HG03457 (cell line): Measurements from ENCODE around the gene GGTLC2.
"Not testable (repeated sequence)": the region's sequence is repeated elsewhere in the genome, so short reads cannot be mapped to it uniquely, and the experiment has no call there.

Experiments
- ATAC-seq: cut with Tn5 transposase; IDR thresholded peaks from one replicate; pipeline ENCODE4 v1.9.1; 2021; ENCODE audit warnings: moderate number of reproducible peaks; ENCODE audit not compliant: unreplicated experiment

Gene GGTLC2

DNA sequence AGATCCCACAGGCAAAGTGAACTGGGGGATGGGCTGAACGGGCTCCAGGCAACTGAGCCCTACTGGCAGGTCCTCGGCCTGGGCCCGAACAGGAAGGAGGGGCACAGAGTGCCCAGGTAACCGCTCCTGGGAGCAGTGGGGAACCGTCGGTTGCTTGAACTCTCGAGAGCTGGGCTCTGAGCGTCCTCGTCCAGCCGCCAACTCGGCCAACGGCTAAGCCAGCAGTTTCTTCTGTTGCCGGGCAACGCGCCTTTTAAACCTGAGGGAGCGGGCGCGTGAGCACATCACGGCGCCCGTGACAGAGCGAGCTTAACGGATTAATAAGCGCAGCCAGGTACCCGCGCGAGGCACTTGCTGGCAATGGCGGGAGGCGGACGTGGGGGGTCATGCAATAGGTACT, at the start of gene GGTLC2:
TSS of gene GGTLC2 (plus strand) at position 301 of the 400 bp plus-strand sequence. CDS start 1,732 bp downstream, outside the sequence.
- not testable (repeated sequence) for ATAC-seq

- no peak for ATAC-seq
Observed at GRCh38 chr22:22595001-22595835, 49.2 kb upstream of the GGTLC2 start.

DNA sequence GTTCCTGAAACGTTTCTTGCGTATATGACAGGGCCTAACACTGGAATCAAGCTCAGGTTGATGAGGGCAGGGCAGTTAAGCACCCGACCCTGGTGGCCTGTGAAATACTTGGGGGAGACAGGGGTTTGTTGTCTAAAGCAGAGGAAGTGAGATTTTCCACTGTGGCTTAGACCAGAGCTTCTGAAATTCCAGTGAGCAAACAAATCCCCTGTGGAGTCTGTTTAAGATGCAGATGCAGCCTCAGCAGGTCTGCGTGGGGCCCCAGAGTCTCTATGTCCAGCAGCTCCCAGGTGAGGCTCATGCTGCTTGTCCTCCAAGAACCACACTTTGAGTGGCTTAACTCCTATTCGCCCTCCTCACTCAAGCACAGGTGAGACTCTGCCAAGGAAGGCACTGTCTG, 46.3 kb upstream of the GGTLC2 start:
- no peak for ATAC-seq

- no peak for ATAC-seq
Observed at GRCh38 chr22:22599248-22599647, 45.2 kb upstream of the GGTLC2 start.

DNA sequence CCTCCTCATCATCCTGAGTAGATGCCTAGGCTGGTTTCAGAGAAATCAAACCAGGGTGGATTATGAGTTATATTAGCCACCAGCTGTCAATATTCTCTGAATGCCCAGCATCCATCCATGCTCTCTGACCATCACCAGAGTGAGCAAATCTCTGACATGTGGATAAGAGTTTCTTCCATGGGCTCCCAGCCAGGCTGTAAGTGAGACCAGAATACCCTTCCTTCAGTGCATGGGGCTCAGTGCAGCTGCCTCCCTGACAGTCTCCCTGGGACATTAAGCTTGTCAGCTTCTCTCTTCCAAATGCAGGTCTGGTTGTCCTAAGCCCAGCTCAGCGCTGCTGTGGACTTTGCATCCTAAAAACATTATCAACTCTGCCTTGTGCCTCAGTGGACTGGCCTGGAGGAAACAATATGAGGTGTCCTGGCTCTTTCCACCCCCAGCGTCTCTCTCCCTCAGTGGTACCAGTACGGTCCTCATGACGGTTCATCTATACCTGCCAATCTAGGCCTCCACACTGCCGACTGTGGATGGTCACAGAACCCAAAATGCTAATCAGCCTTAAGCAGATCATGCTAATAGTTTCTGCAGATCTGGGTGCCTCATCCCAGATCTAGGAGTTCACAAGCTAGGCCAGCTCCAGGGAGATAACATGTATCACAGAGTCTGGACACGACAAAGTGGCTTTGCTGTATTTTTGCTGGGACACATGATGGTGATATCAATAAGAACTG, 43.7 kb upstream of the GGTLC2 start:
- ATAC-seq: no peak

DNA sequence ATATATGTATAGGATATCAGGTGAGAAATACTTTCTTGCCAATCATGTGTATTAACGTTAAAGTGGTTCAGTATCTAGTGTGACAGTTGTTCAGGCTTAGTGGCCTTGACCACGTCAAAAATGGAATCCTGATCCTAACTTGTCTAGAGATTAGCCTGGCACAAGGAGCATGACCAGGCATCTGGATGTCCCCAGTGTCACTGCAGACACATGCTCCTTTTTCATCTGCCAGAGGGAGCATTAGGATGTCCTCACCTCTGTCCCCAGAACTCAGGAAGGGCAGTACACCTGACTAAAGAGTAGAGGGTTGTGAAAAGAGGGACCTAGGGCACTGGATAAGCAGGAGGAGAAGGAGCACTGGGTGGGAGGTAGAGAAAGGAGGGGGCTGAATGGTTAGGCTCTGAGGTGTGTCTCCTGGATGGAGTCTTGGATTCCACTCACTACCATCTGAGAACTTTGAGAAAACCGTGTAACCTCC, 40.9 kb upstream of the GGTLC2 start:
- no peak for ATAC-seq

GRCh38 chr22:22604326-22605073, 39.9 kb upstream of the GGTLC2 start:
- no peak for ATAC-seq

- no peak for ATAC-seq
Observed at GRCh38 chr22:22605074-22605404, 39.4 kb upstream of the GGTLC2 start.

GRCh38 chr22:22608022-22608421, 36.4 kb upstream of the GGTLC2 start:
- not testable (repeated sequence) for ATAC-seq

DNA sequence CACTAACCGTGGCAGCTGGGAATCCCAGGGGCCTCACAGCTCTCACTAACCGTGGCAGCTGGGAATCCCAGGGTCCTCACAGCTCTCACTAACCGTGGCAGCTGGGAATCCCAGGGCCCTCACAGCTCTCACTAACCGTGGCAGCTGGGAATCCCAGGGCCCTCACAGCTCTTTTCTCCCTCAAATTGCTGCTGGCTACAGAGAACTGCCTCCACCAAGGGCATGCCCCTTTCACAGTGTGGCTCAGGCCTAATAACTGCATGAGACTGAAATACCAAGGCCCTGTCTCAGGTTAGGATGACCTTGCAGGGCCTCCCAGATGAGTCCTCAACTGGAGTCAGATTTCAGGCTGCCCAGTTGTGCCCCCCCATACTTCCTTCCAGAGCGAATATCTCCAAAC, 35.1 kb upstream of the GGTLC2 start:
- ATAC-seq: no peak

DNA sequence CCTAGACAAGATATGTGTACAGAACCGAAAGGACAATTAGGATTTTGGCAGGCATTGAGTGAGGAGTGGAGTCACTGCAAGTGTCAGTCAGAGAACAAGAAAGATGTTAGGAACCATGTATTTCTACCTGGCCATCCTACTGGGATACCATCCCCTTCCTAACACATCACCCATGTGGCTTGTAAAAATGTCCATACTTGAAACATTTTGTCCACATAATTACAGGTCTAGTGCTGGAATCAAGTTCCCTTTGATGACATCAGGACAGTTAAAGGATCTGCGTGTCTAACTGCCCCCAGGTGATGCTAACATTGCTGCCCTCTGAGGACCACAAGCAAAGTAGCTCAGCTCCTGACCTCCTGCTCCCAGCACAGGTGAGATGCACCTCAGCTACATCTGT, 31.9 kb upstream of the GGTLC2 start:
- ATAC-seq: no peak

DNA sequence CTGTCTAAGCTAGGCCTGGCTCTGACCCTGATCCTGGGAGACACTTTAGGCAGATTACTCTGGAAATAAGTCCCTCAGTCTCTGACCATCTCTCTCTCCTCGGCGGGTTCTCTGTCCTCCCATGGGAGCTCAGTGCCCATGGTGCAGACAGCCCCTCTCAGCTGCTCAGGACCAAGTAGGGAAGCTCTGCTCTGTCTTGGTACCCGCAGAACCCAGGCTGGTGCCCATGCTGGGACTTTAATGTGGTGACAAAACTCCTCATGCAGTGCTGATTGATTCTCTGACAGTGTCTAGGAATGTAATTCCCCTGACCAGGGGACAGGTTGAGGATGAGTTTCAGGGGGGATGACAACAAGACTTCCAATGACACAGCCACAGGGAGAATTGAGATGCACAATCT, 30.3 kb upstream of the GGTLC2 start:
- no peak for ATAC-seq

GRCh38 chr22:22616636-22617035, 27.8 kb upstream of the GGTLC2 start:
- ATAC-seq: peak; percentile 49

DNA sequence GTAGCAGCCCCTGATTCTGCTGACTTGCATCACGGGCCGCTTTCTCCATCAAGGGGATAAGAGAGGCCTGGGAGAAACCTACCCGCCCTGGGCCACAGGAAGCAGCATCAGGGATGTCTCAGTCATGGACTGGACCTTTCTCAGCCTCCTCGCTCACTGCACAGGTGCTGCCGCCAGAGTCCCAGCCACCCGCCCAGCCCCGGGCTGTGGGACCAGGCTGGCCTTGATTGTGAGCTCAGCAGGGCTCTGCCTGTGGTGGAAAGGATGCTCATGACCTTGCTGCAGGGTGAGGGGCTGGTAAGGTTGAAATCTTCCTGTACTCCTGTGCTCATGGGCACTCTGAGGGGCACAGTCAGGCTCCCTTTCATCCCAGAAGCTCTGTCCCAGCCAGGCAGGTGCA, 26.0 kb upstream of the GGTLC2 start:
- no peak for ATAC-seq

DNA sequence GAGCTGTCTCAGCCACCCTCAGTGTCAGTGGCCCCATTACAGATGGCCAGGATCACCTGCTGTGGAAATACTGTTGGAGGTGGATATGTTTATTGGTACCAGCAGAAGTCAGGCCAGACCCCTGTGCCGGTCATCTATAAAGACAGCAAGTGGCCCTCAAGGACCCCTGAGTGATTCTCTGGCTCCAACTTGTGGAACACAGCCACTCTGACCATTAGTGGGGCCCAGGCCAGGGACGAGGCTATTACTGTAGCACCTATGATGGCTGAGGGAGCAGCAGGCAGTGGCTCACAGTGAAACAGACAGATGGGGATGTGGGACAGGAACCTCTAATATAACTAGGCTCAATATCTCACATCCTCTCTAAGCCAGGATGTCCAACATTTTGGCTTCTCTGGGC, 25.5 kb upstream of the GGTLC2 start:
- no peak for ATAC-seq

- ATAC-seq: no peak
Observed at GRCh38 chr22:22619765-22620414, 24.5 kb upstream of the GGTLC2 start.

DNA sequence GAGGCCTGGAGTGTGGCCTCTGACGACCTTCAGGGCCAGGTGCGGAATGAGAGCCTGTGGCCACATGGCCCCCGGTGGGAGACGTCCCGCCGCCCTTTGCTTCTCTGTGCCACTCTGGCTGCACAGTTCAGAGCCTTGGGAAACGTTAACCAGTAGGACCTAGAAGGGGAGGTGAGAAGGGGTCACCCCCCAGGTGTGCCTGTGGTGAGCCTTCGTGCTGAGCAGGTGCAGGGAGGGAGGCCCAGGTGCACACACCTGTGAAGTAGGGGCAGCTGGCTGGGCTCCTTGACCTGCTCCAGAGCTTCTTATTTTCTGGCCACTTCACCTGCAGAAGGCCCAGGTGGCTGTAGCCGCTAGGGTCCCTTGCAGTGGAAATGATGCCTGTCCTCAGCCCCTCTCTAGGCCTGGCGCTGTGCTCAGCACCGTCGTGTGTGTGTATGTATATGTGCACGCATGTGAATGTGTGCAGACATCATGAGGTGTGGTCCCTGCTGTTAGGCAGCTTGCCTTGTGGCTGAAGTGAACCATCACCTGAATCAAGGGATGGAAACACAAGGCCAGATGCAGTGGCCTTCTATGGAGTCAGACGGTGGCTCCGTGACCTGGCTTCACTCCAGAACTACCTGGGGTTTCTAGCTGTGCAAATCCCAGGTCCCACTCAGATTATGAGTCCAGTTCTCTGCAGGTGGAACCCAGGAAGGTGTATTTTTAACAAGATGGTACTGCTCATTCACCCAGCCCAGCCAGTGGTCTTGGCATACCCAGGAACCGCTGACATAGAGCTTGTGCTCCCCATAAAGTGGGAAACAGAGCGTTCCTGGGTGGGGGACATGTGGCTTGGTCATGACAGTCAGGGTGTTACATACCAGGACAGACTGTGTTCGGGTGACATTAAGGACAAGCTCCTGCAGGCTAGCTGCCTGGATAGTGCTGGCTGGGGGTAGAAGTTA, 15.6 kb upstream of the GGTLC2 start:
- not testable (repeated sequence) for ATAC-seq

- not testable (repeated sequence) for ATAC-seq
Observed at GRCh38 chr22:22631223-22631652, 13.2 kb upstream of the GGTLC2 start.

- ATAC-seq: not testable (repeated sequence)
Observed at GRCh38 chr22:22632226-22632625, 12.2 kb upstream of the GGTLC2 start.

GRCh38 chr22:22633533-22633932, 10.9 kb upstream of the GGTLC2 start:
- ATAC-seq: not testable (repeated sequence)
